GM21786 (cell line): ENCODE measurements around the gene TDRD12.
"Not testable (repeated sequence)": the region's sequence is repeated elsewhere in the genome, so short reads cannot be mapped to it uniquely, and the experiment has no call there.

Source experiments
- ATAC-seq: cut with Tn5 transposase; IDR thresholded peaks from one replicate; pipeline ENCODE4 v1.9.1; 2021; ENCODE audit not compliant: unreplicated experiment

Gene TDRD12

GRCh38 chr19:32746631-32747196 is 27.1 kb downstream of the TDRD12 start:
- not testable (repeated sequence) for ATAC-seq

- no peak for ATAC-seq
These were observed 28.9 kb downstream of the TDRD12 start for GRCh38 chr19:32748497-32748896.

GRCh38 chr19:32748948-32749347 is 29.4 kb downstream of the TDRD12 start:
- no peak for ATAC-seq

DNA sequence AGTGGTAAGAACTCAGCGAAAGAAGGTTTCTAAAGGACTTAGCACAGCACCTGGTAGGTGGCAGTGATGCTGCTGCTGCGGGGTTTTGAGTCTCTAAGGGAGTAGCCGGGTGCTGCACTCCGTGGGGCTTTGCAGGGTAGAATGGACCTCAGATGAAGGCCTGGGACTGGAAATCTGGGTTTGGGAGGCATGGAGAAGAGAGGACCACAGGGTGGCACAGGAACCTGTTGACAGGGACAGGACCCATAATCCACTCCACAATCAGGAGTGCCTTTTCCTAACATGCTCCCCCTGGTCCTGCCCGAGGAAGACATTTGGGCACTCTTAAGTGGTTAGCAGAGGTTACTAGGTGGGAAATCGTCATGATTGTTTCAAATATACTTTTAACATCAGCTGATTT is 29.8 kb downstream of the TDRD12 start:
- no peak for ATAC-seq

DNA sequence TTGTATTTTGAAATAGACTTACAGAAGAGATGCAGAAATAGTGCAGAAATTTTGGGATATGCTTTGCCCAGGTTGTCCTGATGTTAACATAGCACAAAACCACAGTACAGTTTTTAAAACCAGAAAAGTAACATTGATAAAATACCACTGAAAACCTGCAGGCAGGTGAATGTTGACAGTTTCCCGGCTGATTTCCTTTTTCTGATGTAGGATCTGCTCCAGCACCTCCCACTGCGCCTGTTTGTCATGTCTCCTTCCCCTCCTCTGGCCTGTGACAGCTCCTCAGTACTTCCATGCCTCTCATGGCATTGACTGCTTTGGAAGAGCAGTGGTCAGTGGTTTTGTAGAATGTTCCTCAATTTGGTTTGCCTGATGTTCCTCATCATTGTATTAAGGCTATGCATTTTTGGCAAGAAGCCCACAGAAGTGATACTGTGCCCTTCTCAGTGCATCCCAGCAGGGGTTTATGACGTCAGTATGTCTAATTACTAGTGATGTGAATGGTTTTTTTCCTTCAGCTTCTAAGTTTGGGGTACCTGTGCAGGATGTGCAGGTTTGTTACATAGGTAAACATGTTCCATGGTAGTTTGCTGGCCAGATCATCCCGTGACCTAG is 31.0 kb downstream of the TDRD12 start:
- no peak for ATAC-seq

DNA sequence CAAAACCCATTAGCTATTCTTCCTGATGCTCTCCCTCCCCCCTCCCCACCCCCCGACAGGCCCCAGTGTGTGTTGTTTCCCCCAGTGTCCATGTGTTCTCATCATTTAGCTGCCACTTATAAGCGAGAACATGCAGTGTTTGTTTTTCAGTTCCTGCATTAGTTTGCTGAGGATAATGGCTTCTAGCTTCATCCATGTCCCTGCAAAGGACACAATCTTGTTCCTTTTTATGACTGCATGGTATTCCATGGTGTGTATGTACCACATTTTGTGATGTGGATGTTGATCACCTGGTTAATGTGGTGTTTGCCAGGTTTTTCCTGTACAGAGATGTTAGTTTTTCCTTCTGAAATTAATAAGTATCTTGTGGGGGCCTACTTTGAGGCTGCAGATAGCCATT is 31.5 kb downstream of the TDRD12 start:
- no peak for ATAC-seq

DNA sequence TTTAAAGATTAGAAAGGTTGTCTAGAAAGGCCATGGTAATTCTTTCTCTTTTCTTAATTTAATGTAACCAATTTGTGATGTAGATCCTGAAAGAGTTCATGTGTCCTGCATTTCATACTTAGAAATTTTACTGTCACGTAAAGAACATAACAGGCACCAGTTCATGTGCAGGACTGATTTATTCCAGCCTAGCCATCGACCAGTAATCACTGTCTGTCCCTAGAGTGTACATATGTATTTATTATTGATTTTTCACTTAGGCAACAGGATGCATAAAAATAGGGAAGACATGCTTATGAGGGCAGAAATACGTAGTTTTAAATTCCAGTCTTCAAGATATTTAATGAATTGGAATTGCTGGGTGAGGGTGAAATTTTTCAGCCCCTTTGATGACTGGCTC is 37.6 kb downstream of the TDRD12 start:
- no peak for ATAC-seq

GRCh38 chr19:32765365-32765764 is 45.8 kb downstream of the TDRD12 start:
- not testable (repeated sequence) for ATAC-seq

DNA sequence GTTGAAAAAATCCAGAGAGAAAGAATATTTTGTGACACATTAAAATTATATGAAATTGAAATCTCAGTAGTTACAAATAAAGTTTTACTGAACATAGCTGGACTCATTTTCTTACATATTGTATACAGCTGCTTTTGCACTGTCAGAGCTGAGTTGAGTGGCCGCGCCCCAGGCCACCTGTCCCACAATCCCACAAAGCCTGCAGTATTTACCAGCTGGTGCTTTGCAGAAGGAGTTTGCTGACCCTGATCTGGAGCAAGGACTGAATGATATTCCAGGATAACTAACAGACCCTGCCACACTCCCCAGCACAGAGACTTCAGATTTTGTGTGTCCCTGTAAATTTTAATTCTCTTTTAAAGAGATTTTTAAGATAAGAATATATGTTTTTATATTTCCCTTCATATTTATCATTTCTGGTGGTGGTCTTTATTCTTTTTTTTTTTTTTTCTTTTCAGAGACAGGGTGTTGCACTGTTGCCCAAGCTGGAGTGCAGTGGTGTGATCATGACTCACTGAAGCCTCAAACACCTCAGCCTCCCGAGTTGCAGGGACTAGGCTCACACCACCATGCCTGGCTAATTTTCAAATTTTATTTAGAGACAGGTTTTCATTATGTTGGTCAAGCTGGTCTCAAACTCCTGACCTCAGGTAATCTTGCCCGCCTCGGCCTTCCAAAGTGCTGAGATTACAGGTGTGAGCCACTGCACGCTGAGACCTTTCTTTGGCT is 48.5 kb downstream of the TDRD12 start:
- ATAC-seq: no peak

- no peak for ATAC-seq
These were observed 52.0 kb downstream of the TDRD12 start for GRCh38 chr19:32771596-32771995.

DNA sequence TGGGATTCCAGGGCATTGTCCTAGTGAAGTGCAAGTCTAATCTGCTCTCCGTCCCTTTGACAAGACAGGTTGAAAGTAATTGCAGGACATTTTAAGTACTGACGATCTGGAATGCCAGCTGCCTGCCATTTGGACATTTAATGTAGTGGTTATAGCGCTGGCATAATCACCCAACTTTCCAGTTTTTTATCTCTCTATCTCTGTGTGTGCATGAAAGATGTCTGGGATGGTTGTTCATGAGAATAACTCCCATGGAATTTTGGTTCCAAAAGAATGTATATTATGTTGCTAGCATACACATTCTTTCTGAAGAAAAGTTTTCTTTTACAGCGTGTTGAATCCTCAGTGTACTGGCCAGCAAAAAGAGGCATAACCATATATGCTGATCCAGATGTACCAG is 53.6 kb downstream of the TDRD12 start:
- no peak for ATAC-seq

- no peak for ATAC-seq
These were observed 59.5 kb downstream of the TDRD12 start for GRCh38 chr19:32779082-32779481.

DNA sequence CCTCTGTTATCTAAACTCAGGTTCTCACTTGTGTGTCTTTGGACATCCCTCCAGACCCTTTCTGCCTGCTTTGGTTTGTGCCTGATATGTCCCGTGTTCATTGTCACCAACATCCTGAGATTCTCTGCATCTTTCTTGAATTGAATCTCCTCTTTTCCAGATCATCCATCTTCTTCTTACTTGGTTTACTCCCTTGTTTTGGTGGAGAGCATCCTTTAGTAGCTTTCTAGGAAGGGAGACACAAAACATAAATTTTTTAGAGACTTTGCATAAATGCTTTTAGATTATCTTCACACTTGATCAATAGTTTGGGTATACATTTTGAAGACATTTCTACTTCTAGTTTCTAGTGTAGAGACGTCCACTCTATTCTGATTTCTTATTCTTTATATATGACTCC is 61.7 kb downstream of the TDRD12 start:
- ATAC-seq: no peak

DNA sequence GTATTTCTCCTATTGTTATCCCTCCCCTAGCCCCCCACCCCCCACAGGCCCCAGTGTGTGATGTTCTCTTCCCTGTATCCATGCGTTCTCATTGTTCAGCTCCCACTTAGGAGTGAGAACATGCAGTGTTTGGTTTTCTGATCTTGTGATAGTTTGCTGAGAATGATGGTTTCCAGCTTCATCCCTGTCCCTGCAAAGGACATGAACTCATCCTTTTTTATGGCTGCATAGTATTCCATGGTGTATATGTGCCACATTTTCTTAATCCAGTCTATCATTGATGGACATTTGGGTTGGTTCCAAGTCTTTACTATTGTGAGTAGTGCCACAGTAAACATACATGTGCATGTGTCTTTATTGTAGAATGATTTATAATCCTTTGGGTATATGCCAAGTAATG is 62.5 kb downstream of the TDRD12 start:
- not testable (repeated sequence) for ATAC-seq

DNA sequence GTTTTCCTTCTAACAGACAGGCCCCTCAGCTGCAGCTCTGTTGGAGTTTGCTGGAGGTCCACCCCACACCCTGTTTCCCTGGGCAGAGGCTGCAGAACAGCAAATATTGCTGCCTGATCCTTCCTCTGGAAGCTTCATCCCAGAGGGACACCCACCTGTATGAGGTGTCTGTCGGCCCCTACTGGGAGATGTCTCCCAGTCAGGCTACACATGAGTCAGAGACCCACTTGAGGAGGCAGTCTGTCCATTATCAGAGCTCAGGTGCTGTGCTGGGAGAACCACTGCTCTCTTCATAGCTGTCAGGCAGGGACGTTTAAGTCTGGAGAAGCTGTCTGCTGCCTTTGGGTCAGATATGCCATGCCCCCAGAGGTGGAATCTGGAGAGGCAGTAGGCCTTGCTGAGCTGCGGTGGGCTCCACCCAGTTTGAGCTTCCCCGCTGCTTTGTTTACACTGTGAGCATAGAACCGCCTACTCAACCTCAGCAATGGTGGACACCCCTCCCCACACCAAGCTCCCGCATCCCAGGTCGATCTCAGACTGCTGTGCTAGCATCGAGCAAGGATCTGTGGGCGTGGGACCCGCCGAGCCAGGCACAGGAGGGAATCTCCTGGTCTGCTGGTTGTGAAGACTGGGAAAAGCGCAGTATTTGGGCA is 67.7 kb downstream of the TDRD12 start:
- ATAC-seq: not testable (repeated sequence)

- not testable (repeated sequence) for ATAC-seq
These were observed 68.3 kb downstream of the TDRD12 start for GRCh38 chr19:32787895-32788294.

DNA sequence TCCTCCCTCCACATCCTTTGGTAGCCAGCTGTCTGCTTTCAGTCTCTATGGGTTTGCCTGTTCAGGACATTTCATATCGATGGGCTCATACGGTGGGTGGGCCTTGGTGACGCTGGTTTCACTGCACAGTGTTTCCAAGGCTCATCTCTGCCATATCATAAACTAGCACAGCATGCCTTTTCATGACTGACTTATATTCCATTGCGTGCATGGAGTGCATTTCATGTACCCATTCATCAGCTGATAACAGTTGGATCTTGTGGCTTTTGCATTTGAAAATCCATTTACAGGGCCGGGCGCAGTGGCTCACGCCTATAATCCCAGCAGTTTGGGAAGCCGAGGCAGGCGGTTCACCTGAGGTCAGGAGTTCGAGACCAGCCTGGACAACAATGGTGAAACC is 69.9 kb downstream of the TDRD12 start:
- ATAC-seq: no peak

DNA sequence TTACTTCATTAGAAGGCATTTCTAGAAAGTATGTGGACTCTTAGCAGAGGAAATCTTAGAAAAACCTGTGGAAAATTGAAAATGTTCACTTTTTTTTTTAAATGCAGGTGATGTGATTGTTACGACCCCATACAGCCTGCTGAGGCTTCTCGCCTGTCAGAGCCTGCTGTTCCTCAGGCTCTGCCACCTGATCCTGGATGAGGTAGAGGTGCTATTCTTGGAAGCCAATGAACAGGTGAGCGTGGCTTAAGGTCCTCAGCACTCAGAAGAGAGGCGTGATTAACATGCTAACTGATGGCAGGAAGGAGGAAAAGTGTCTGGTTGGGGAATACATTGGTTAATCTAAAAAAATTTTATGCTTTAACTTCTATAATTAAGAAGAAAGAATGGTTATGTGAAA is 78.6 kb downstream of the TDRD12 start:
- no peak for ATAC-seq

GRCh38 chr19:32800191-32800590 is 80.6 kb downstream of the TDRD12 start:
- ATAC-seq: no peak

- no peak for ATAC-seq
These were observed 81.2 kb downstream of the TDRD12 start for GRCh38 chr19:32800754-32801153.

DNA sequence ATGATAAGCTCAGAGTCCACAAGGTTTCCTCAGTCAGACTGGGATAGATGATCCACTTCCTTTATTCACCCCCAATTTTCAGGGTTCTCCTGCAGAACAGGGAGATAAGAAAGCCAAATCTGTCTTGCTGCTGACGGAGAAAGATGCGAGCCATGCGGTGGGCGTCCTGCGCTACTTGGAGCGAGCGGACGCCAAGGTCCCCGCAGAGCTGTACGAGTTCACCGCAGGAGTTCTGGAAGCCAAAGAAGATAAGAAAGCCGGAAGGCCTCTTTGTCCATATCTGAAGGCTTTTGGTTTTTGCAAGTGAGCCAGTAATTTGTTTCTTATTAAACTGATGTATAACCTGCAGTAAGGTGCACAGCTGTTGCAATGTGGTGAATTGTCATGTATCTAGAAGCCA is 83.3 kb downstream of the TDRD12 start:
- ATAC-seq: no peak

- ATAC-seq: no peak
These were observed 88.7 kb downstream of the TDRD12 start for GRCh38 chr19:32808236-32808635.
